Spinal cord (tissue), 10 donors: ENCODE measurements around the gene MAP3K9. TPM values are rescaled to one million over a fixed set of nuclear protein-coding genes. Genes with fewer than 3 reads are reported as not detected.
A peak's percentile ranks its signal among the peaks of the same experiment; 100 is the strongest.

ENCODE experiments used
- DNase-seq, 6 donors: peaks; one replicate each; pipeline versions ENCODE4 v3.0.0 to v3.0.0-alpha.2; 2013 to 2015; ENCODE audit warnings: low spot score in 6 of 6, low read depth in 4 of 6
- H3K27ac ChIP-seq: one replicate; pipeline ENCODE4 v1.5.1; 2013; ENCODE audit warnings: low read depth, low read length, control low read depth
- H3K27me3 ChIP-seq: one replicate; pipeline ENCODE4 v1.6.1; 2013; ENCODE audit warnings: low read length; ENCODE audit not compliant: control insufficient read depth, insufficient read depth
- H3K36me3 ChIP-seq: one replicate; pipeline ENCODE4 v1.6.1; 2013; ENCODE audit warnings: low read length; ENCODE audit not compliant: control insufficient read depth, insufficient read depth
- H3K4me1 ChIP-seq: one replicate; pipeline ENCODE4 v1.6.1; 2013; ENCODE audit warnings: low read length; ENCODE audit not compliant: control insufficient read depth, insufficient read depth
- H3K4me3 ChIP-seq: one replicate; pipeline ENCODE4 v1.5.1; 2013; ENCODE audit warnings: low read depth, low read length, control low read depth
- H3K9me3 ChIP-seq: one replicate; pipeline ENCODE4 v1.6.1; 2013; ENCODE audit warnings: low read length; ENCODE audit not compliant: control insufficient read depth, insufficient read depth
- WGBS: methylation state at CpG from one replicate; pipeline ENCODE4 v1.1.5; 2013; ENCODE audit warnings: missing lambda C conversion rate; ENCODE audit not compliant: insufficient coverage; 5-methylcytosine and 5-hydroxymethylcytosine counted together
- polyA plus RNA-seq, 2 donors: library from polyadenylated mRNA; unstranded; fragments of 120-200 nt; gene quantifications; one replicate each; pipeline ENCODE4 v1.2.1, GENCODE V29; 2013; ENCODE audit not compliant: insufficient read length in 2 of 2
- total RNA-seq, 2 donors: library from RNA; depleted of rRNA in 1 of 2; stranded (reverse); fragments of 120-200 nt in 1 of 2; fragments of >200 nt in 1 of 2; gene quantifications; one replicate each; pipeline versions ENCODE4 v1.2.3 to v1.2.4, GENCODE V29; 2013 to 2014
- donor health status: healthy.

Gene MAP3K9
- total and polyA plus RNA-seq, 4 donors = 6.4 to 20.1 (median 19.3) TPM

GRCh38 chr14:70742316-70742715 is 67.0 kb downstream of the MAP3K9 start:
- 95% methylated on average over 14 of the region's 14 CpGs for WGBS

GRCh38 chr14:70741482-70741881 is 67.8 kb downstream of the MAP3K9 start:
- H3K36me3 ChIP-seq = peaks cover 20% of the 10 kb centered on the region

More at GRCh38 chr14:70742316-70742715, 67.0 kb downstream of the MAP3K9 start:
- no peak overlapping the region for H3K4me3 ChIP-seq
- H3K27me3 ChIP-seq = no peaks in the 10 kb centered on the region
- H3K36me3 ChIP-seq = peaks cover 20% of the 10 kb centered on the region
- H3K27ac ChIP-seq = no peak overlapping the region
- no peak for DNase-seq
- no peaks in the 10 kb centered on the region for H3K9me3 ChIP-seq
- H3K4me1 ChIP-seq = no peaks in the 10 kb centered on the region

GRCh38 chr14:70735043-70735442 is 74.3 kb downstream of the MAP3K9 start:
- H3K4me1 ChIP-seq = peaks cover 6% of the 10 kb centered on the region
- no peaks in the 10 kb centered on the region for H3K9me3 ChIP-seq
- DNase-seq = peak in 2 of 6 donors; percentile 40 to 71
- H3K4me3 ChIP-seq = no peak overlapping the region
- no peaks in the 10 kb centered on the region for H3K27me3 ChIP-seq
- WGBS = 50% methylated on average over 1 of the region's 4 CpGs
- H3K36me3 ChIP-seq = peaks cover 40% of the 10 kb centered on the region
- H3K27ac ChIP-seq = no peak overlapping the region

More at GRCh38 chr14:70741482-70741881, 67.8 kb downstream of the MAP3K9 start:
- no peaks in the 10 kb centered on the region for H3K4me1 ChIP-seq
- peak in 1 of 6 donors; percentile 13 for DNase-seq
- no peak overlapping the region for H3K4me3 ChIP-seq
- H3K9me3 ChIP-seq = no peaks in the 10 kb centered on the region
- no peak overlapping the region for H3K27ac ChIP-seq
- no peaks in the 10 kb centered on the region for H3K27me3 ChIP-seq
- 93% methylated on average over 3 of the region's 6 CpGs for WGBS

- Histone ChIP-seq H3K9me3 (no peaks in the 10 kb centered on the region), H3K27ac (no peak overlapping the region), H3K4me3 (no peak overlapping the region), H3K27me3 (no peaks in the 10 kb centered on the region), H3K36me3 (peaks cover 31% of the 10 kb centered on the region), H3K4me1 (peaks cover 6% of the 10 kb centered on the region)
- DNase-seq = no peak
- 94% methylated on average over 6 of the region's 7 CpGs for WGBS
Measured at GRCh38 chr14:70731447-70732239, 77.7 kb downstream of the MAP3K9 start.

GRCh38 chr14:70730393-70730792 is 78.9 kb downstream of the MAP3K9 start:
- peaks cover 6% of the 10 kb centered on the region for H3K4me1 ChIP-seq
- 93% methylated on average over 17 of the region's 17 CpGs for WGBS
- no peak overlapping the region for H3K4me3 ChIP-seq
- DNase-seq = no peak
- H3K27ac ChIP-seq = no peak overlapping the region
- H3K36me3 ChIP-seq = peaks cover 31% of the 10 kb centered on the region
- no peaks in the 10 kb centered on the region for H3K27me3 ChIP-seq
- no peaks in the 10 kb centered on the region for H3K9me3 ChIP-seq

- WGBS = 90% methylated on average over 3 of the region's 6 CpGs
- no peaks in the 10 kb centered on the region for H3K9me3 ChIP-seq
- no peak overlapping the region for H3K27ac ChIP-seq
- H3K4me3 ChIP-seq = no peak overlapping the region
- no peak for DNase-seq
- H3K36me3 ChIP-seq = peaks cover 13% of the 10 kb centered on the region
- no peaks in the 10 kb centered on the region for H3K4me1 ChIP-seq
- no peaks in the 10 kb centered on the region for H3K27me3 ChIP-seq
Measured at GRCh38 chr14:70726651-70727375, 82.5 kb downstream of the MAP3K9 start.

GRCh38 chr14:70724944-70725343 is 84.4 kb downstream of the MAP3K9 start:
- Histone ChIP-seq H3K36me3 (peaks cover 6% of the 10 kb centered on the region), H3K4me1 (no peaks in the 10 kb centered on the region), H3K27ac (no peak overlapping the region), H3K27me3 (no peaks in the 10 kb centered on the region), H3K9me3 (no peaks in the 10 kb centered on the region), H3K4me3 (no peak overlapping the region)
- 90% methylated on average over 6 of the region's 6 CpGs for WGBS
- DNase-seq = no peak

GRCh38 chr14:70724110-70724509 is 85.2 kb downstream of the MAP3K9 start:
- H3K27ac ChIP-seq = no peak overlapping the region
- no CpG with 5 or more reads among the region's 3 CpGs for WGBS
- H3K27me3 ChIP-seq = no peaks in the 10 kb centered on the region
- no peak overlapping the region for H3K4me3 ChIP-seq
- H3K4me1 ChIP-seq = no peaks in the 10 kb centered on the region
- no peaks in the 10 kb centered on the region for H3K36me3 ChIP-seq
- DNase-seq = no peak
- H3K9me3 ChIP-seq = no peaks in the 10 kb centered on the region

GRCh38 chr14:70723276-70723675 is 86.0 kb downstream of the MAP3K9 start:
- H3K36me3 ChIP-seq = no peaks in the 10 kb centered on the region
- no peaks in the 10 kb centered on the region for H3K9me3 ChIP-seq
- DNase-seq = no peak
- H3K4me1 ChIP-seq = no peaks in the 10 kb centered on the region
- H3K27ac ChIP-seq = no peak overlapping the region
- no peak overlapping the region for H3K4me3 ChIP-seq
- H3K27me3 ChIP-seq = no peaks in the 10 kb centered on the region
- WGBS = 94% methylated on average over 5 of the region's 5 CpGs
